GM21737 (cell line): ENCODE measurements around the gene AQP3.
"Not testable (repeated sequence)": the region's sequence is repeated elsewhere in the genome, so short reads cannot be mapped to it uniquely, and the experiment has no call there.

Experiments used
- ATAC-seq: cut with Tn5 transposase; IDR thresholded peaks from one replicate; pipeline ENCODE4 v1.9.1; 2021; ENCODE audit warnings: mild to moderate bottlenecking, moderate library complexity; ENCODE audit not compliant: unreplicated experiment

AQP3 gene

DNA sequence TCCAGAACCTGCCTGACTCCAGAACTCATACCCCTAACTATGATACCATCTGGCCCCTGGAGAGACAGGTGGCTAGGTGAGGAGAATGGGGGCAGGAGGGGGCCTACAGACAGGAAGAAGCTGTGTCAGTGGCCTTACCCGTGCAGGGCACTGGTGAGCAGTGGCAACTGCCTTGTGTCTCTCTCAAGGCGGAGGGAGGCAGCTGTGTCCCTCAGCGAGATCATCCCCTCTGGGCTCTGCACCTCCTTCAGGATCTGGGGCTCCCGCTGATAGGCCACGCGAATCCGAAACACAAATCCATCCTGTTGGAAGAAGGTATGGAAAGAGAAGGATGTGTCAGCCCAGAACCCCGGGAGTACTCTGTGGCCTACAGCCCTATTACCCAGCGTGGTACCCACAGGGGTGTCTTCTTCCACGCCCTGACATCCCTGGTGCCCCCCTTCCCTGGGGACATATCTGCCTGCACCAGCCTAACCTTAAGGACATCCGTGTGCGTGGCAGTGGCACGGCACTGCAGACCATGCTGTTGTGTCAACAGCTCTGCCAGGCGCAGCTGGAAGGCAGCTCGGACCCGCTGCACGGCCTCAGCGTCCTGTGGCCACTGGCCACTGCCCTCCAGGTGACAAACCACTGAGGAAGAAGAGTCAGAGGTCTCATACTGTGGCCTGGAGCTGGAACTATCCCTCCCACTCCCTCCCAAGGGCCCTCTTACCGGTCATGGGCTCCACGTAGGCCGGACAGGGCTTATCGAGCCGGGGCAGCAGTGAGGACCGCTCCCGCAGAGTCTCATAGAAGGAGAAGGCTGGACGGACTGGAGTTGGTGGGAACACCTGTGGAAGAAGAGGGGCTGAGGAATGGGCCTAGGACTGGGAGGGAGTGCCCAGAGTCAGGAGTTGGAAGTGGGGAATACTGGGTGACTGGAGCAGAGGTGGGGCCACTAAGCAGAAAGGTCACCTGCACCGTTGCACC is 18.5 kb upstream of the AQP3 start:
- ATAC-seq, result no peak

DNA sequence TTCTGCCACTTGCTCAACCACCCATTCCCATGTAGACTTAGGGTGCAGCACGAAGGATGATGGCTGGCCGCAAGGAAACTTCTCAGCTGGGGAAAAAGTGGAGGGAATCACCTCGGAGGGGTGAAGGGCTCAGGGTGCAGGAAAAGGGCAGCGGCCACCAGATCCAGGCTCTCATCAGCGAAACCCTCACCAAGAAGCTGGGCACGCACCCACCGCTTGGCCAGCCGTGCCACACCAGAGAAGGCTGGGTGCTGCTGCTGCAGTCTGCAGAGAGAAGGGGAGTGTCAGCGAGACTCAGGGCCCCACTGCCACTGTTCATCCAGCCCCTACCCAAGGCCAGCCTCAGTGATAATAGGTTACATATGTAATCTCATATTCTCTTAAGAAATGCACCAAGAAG is 17.7 kb upstream of the AQP3 start:
- ATAC-seq, result no peak

DNA sequence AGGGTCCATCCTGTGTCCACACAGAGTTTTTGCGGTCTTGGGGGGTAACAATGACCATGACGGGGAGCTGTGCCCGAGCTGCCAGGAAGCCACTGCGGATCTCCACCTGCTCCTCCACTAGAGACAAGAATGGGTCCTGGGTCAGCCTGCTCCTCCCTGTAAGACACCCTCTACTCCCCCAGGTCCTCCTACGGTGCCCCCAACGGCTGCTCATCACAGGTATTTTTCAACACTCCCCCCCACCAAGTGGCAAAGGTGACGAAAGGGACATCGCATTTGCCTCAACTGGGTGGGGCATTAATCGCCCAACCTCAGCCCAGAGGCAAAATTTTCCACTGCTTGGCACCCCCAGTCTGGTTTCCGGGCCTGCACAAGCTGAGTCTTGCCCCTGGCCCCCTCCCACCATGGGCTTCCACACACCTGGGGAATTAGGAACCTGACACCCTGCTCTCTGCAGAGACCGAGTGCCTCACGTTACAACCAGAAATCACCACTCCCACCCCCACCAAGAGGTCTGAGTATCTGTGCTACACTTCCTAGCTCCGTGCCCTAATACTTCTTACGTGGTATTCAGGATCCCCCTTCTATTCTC is 16.7 kb upstream of the AQP3 start:
- ATAC-seq, result no peak

DNA sequence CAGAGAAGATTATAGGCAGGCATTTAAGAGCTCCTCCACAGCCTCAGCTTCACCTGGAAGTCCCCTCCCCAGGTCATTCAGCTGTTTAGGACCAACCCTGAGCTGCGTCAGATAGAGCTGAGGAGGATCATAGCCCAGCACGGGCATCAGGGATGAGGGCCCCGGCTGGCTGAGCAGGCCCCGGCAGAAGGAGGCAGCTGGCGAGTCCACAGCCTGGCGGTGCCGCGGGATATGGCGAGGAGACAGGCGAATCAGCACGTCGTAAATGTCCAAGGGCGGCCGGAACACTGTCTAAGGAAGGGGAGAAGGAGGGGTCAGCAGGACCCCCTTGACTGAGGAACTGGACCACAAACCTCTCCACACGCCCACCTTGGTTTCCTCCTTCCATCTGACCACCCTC is 15.8 kb upstream of the AQP3 start:
- no peak for ATAC-seq

DNA sequence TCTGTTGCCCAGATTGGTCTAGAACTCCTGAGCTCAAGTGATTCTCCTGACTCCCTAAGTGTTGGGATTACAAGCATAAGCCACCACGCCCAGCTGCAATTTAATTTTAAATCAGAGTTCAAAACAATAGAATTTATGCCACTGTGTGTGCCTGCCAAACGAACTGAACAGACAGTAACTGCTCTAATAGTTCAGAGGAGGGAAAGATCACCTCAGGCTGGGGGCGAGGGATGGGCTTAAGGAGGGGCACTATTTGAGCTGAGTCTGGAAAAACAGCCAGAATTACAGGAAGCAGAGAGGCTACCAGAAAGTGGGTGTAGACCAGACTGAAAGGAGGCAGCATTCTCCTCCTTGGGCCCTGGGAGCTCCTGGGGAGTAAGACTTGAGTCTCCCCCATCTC is 14.1 kb upstream of the AQP3 start:
- no peak for ATAC-seq

DNA sequence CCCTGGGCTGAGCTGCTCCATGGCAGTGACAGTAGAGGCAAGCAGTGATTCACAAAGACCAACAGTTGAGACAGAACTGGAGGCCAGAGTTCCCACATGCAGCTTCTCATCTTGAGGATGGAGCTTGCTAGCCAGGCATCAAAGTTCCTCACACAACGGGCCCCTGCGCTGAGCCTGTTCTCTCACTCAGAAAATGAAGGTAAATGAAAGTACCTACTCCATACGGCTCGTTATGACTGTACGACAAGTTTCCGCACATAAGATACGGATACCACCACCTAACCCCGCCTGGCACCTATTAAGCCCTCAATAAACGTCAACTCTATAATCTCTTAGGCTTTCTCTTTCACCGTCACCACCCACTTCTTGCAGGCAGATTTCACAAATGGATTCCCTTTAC is 13.5 kb upstream of the AQP3 start:
- no peak for ATAC-seq

DNA sequence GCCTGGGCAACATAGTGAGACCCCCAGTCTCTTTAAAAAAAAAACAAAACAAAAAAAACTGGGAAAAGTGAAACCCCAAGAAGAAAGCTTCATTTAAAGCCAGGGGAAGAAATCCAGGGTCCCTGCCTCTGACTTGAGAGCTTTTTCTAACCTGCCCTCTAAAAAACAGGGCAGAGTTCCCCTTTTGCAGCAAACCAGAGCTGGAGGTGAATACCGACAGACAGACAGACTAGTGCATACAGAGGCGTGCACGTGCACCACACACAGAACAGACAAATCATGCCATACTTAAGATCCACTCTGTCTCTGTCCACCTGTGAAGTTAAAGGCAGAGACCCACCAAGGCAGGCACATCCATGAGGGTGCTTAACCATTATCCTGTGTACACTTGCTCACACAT is 11.7 kb upstream of the AQP3 start:
- ATAC-seq, result no peak

DNA sequence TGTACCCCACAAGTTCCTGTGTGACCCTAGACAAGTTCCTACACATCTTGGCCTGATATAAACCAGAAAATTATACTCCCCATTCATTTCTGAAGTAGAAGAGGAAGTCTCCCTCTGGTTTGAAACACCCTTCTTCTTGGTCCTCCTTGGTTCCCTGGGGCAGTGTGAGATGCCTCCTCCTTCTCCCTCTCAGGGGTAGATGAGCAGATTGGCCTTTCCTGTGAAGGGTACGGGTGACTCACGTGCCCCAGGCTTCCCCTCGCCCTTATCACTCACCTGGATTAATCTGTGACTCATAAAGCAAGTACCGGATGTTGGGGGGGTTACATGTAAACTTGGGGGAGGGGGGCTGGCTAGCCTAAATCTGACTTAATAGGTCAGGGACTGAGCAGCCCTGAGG is 11.1 kb upstream of the AQP3 start:
- no peak for ATAC-seq

DNA sequence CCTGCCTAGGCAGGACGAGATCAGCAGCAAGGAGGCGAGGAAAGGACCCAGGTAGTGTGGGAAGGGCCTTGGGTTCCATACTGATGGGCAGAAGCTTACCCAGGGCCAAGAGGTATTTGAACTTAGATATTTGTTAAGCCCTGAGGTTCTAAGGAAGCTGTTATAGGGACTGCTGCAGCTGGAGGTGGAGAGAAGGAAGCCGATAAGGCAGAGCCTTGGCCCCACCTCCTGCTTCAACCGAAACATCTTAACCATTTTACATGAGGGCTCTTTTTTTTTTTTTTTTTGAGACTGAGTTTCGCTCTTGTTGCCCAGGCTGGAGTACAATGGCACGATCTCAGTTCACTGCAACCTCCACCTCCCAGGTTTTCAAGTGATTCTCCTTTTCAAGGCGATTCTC is 8.6 kb upstream of the AQP3 start:
- ATAC-seq, result no peak

DNA sequence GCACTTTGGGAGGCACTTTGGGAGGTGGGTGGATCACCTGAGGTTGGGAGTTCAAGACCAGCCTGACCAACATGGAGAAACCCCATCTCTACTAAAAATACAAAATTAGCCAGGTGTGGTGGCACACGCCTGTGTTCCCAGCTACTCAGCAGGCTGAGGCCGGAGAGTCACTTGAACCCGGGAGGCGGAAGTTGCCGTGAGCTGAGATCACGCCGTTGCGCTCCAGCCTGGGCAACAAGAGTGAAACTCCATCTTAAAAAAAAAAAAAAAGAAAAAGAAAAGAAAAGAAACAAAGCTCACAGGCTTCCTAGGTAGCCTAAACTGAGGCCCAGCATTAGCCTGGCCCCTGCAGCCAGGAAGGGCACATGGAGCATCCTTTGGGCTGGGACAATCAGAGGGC is 8.1 kb upstream of the AQP3 start:
- ATAC-seq, result not testable (repeated sequence)

DNA sequence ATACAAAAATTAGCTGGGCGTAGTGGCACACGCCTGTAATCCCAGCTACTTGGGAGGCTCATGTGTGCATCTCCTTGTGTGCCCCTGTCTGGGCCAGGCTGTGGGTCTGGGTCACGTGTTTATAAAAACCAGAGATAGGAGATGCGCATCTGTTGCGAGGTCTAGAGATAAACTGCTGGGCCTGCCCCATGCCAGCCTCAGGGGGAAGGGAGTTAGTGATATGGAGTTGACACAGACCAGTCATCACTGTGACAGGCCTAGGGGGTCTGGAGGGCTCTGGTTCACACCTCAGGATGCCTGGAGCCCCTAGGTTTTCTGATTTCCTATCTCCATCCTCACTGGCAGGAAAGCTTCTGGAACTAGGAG is 7.3 kb upstream of the AQP3 start:
- ATAC-seq, result not testable (repeated sequence)

DNA sequence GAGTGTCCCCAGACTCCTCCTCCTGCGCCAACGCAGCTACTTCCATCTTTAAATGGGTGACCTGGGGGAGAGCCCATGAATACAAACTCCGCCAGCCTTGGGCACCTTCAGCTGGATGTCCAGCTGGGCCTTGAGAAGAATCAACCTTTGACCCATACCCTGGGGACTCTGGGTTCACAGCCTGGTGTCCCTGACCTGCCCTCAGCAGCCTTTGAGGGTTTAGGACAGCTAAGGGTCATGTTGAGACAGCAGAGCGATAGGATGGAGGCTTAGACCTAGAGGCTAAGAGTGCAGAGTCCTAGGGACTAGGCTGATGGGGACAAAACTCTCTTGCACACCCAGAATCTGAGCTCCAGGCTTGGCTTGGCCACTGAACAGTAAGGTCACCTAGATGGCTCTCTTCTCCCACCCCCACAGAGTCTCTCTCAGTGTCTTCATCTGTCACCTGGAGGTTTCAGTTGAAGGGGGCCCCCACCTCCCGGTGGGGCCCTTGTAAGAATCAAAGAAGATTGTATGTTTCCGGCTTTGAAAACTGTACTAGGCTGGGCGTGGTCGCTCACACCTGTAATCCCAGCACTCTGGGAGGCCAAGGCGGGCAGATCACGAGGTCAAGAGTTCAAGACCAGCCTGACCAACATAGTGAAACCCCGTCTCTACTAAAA is 6.7 kb upstream of the AQP3 start:
- ATAC-seq, result no peak

DNA sequence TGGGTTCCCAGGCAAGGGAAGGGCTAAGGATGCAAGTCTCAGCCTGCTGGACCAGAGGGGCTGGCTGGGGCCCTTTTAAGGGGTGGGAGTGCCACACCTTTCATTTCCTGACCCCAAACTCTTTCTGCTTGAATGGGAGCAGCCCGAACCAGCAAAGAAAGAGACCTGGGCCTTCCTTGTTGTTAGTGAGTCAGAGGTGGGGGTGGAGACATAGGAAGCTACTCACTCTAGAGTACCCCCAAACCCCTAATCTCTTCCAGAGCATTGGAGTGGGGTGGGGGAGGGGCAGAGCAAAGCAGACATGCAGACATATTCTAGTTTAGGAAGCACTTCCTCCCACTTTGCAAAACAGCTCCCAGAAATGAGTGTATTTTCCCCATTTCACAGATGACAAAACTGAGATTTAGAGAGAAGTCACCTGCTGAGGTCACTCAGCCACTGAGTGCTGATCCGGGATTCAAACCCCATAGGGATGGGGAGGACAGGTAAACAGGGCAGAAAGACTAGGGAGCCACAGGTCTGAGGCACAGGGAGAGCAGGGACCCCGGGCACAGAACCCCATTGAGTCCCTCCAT is 6.0 kb upstream of the AQP3 start:
- ATAC-seq, result no peak

DNA sequence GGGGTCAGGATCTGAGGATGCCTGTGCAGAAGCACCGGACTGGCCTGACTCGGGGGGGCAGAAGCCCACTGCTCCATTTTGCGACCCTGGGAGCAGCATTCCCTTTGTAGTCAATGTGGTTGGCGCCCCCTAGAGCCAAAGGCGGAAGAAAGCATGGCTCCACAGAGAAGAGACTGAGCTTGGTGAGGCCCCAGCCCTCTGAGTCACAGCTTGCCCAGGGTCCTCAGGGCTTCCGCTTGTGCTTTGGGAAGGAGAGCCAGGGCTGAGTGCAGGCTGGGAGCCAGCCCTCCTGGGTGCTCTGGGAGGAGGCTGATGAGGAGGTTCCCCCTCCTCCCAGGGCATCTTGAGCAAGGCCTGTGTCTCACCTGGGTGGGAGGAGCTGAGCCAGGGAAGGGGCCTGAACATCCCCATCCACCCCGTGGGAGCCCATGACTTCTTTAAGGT is 5.5 kb upstream of the AQP3 start:
- no peak for ATAC-seq

DNA sequence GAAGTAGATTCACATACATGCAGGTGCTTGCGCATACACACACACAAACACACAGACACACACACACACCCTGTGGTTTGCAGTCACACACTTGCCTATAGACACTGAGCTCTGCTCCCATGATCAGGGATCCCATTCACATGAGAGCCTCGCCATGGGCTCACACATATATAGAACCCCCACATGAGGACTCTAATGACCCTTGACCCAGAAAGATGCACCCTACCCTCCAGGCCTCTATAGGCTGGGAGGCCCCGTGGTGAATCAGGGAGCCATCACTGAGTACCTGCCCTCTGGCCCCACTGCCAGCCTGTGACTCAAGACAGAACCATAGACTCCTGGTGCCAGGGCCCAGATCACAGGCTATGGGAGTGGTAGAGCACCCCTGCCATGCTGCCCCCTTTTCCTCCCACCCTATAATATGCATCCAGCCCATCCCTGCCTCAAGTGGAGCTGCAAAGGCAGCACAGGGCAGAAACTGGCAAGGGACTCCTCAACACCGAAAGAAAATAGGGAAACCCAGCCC is 3.3 kb upstream of the AQP3 start:
- ATAC-seq, result no peak

DNA sequence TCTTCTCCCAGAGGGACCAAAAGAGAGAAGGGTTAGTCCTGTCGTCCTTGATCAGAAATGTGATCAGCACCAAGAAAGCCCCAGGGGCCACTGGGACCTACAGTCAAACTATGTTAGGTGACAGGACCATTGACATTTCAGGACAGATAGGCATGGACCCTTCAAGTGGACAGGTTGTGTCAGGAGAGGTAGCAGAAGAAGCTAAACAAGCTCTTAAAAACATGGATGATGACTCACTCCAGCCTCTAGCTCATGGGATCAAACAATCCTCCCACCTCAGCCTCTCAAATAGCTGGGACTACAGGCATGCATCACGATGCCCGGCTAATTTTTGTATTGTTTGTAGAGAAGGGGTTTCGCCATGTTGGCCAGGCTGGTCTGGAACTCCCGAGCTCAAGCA is 2.3 kb upstream of the AQP3 start:
- no peak for ATAC-seq

DNA sequence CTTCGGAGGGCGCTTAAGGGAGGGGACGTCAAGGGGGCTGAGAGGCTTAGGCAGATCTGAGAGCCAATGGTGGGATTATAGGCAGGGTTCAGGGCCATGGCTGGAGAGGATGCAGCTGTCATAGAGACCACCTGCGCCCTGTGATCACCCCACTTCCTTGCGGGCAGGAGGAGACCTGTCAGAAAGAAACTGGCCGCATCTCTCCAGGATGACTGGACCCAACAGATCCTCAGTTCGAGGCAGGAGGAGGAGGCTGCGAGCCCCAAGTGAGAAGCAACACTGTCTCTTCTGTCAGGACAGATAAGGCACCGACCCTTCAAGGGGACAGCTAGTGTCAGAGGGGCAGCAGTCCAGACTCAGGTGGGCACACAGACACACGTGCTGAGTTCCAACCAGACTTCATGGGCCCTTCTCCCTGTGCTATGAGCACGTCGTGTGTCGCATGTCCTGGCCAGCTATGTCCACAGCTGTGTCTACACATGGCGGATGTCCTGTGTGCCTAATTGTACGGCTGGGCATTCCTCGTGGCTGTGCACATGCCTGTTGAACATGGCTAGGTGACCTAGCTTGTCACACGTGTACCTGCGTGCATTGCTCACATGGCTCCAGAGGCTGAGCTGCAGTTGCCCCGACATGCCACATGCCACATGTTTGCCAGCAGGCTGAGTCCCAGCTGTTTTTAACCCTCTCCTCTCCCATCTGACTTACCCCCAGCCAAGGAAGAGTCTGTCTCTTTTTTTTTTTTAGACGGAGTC is 583 bp upstream of the AQP3 start:
- ATAC-seq, result no peak

DNA sequence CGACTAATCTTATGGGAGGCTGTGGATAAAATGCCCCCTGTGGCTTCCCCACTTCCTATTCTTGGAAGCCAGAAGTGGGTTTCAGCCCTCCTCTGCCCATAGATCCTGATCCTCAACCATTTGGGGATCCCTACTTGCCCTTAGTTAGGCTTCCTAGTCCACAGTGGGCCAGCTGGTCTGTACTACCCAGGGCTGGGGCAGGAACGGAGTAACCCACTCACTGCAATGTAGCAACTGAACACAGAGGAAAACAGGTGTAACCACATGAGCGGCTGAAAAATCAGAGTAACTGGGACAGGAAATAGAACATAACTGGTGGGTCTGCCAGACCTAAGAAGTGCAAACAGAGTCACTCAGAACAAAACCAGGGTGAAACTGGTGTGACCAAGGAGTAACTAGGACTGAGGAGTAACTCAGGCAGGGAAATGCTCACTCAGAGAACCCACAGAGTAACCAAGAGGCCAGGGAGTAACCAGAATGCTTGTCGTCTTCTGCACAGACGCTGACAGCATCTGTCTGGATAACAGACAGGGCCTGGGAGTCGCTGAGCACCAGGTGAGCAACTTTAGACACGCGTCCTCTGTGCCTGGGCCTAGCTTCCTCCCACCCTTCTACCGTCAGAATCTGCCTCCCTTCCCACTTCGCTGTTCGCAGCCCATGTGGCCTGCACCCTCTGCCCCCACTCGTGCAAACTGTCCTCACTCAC is 1.0 kb downstream of the AQP3 start:
- peak; percentile 85 for ATAC-seq

DNA sequence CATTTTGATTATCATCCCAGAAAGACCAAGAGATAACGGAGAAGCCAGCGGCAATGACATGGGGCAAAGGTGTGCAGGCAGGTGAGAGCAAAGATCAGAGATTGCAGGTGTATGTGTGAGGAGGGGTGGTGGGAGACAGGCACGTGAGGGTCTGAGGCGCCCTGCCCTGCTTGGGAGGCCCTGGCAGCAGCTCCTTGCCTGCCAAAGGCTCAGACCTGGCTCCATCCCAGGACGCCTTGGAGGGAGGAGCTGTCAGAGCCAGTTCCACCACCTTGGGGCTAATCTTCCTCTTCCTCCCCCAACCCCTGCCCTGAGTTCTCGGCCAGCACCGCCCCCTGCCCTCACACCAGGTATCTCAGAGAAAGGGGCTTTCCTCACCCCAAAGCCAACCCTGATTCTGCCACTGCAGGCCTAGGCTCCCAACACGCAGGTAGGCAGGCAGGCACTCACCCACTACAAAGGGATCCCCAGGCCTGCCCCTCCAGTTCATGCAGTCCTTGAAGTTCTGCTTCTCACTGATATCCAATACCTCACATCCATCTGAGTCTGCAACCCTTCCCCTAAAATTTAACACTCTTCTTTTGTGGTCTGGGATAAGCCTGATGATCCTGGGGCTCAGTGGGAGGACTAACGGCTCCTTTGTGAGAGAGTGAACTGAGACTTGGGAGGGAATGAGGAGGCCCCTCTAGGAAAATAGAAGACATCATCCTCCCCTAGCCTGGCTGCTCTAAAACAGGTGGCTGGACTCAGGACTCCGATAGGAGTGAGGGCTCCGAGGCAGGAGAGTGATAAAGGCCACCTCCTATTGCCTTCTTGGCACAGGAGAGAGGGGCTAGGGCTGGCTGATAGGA is 1.8 kb downstream of the AQP3 start:
- peak; percentile 2 for ATAC-seq
